GM10847 (cell line): ENCODE results near the gene RECQL5.

Experiments used
- POLR2A ChIP-seq: IDR thresholded peaks from 2 replicates; pipeline ENCODE4 v1.6.1; 2011; ENCODE audit not compliant: insufficient read length; ENCODE audit errors: extremely low read depth

Gene RECQL5

GRCh38 chr17:75672011-75672410, 5.1 kb upstream of the RECQL5 start:
- no peak for TF ChIP-seq POLR2A

GRCh38 chr17:75670868-75671267, 3.9 kb upstream of the RECQL5 start:
- TF ChIP-seq POLR2A = no peak

GRCh38 chr17:75668489-75668888, 1.5 kb upstream of the RECQL5 start:
- no peak for TF ChIP-seq POLR2A

GRCh38 chr17:75667825-75668224, 871 bp upstream of the RECQL5 start:
- TF ChIP-seq POLR2A = no peak

GRCh38 chr17:75665981-75666380, 973 bp downstream of the RECQL5 start:
- no peak for TF ChIP-seq POLR2A

- no peak for TF ChIP-seq POLR2A
Observed at GRCh38 chr17:75664099-75664549, 2.8 kb downstream of the RECQL5 start.

- no peak for TF ChIP-seq POLR2A
Observed at GRCh38 chr17:75662511-75662910, 4.4 kb downstream of the RECQL5 start.

GRCh38 chr17:75661531-75661930, 5.4 kb downstream of the RECQL5 start:
- no peak for TF ChIP-seq POLR2A

GRCh38 chr17:75658237-75658636, 8.7 kb downstream of the RECQL5 start:
- no peak for TF ChIP-seq POLR2A

GRCh38 chr17:75654176-75654575, 12.8 kb downstream of the RECQL5 start:
- TF ChIP-seq POLR2A = no peak

- no peak for TF ChIP-seq POLR2A
Observed at GRCh38 chr17:75652934-75653549, 13.9 kb downstream of the RECQL5 start.

GRCh38 chr17:75652341-75652740, 14.6 kb downstream of the RECQL5 start:
- TF ChIP-seq POLR2A = no peak

GRCh38 chr17:75650874-75651273, 16.1 kb downstream of the RECQL5 start:
- no peak for TF ChIP-seq POLR2A

- no peak for TF ChIP-seq POLR2A
Observed at GRCh38 chr17:75649687-75650086, 17.3 kb downstream of the RECQL5 start.

GRCh38 chr17:75647921-75648320, 19.0 kb downstream of the RECQL5 start:
- TF ChIP-seq POLR2A = no peak

- TF ChIP-seq POLR2A = no peak
Observed at GRCh38 chr17:75647061-75647460, 19.9 kb downstream of the RECQL5 start.

GRCh38 chr17:75646638-75646992, 20.3 kb downstream of the RECQL5 start:
- TF ChIP-seq POLR2A = no peak
